Skeletal muscle cell (primary cell): Measurements from ENCODE around the gene CDC42SE1.

Experiments used
- DNase-seq: peaks from one replicate; pipeline ENCODE4 v3.0.0-alpha.2; 2010; ENCODE audit warnings: low read depth
- H3K4me3 ChIP-seq: 2 replicates; pipeline ENCODE4 v1.5.1; 2011; ENCODE audit warnings: low read depth, mild to moderate bottlenecking, control low read depth, low read length, moderate library complexity

The CDC42SE1 gene

DNA sequence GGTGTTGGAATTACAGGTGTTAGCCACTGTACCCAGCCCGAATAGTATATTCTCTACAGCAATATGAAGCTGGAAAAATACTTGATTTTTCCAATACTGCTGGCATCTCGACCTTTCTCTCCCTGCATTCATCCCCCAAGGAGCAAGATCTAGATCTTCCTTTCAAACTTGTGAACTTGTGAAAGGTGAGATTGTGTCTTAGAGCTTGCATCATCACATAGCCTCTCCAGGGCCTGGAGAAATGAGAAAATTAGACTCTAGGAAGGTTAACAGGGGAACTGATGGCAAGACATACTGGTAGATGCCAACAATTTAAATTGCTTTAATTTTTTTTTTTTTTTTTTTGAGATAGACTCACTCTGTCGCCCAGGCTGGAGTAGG is 49.1 kb downstream of the CDC42SE1 start:
- H3K4me3 ChIP-seq = no peak overlapping the region
- no peak for DNase-seq

- DNase-seq = no peak
- no peak overlapping the region for H3K4me3 ChIP-seq
Measured at GRCh38 chr1:151009674-151010345, 49.6 kb downstream of the CDC42SE1 start.

DNA sequence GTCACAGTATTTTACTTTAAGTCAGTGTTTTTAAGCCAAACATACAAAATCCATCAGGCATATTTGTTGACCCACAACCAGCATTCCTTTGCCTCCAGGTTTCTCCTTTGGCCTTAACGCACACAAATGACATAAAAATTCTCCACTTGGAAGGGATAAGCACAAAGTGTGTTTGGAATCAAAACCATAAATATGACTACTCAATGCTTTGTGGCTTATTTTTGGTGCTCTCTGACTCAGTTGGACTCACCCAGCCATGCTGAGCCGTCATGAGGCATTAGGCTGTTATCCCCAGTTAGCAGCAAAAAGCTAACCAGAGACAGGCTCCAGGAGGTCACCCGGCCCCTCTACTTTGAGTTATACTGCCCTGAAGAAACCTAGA is 50.2 kb downstream of the CDC42SE1 start:
- H3K4me3 ChIP-seq = peak overlapping the region; percentile 75
- DNase-seq = no peak

GRCh38 chr1:151008244-151009205 is 50.9 kb downstream of the CDC42SE1 start, which contains the start of gene PRUNE1:
PRUNE1 (plus strand) TSS chr1:151008449; CDS start chr1:151008633, 184 bp downstream.
- H3K4me3 ChIP-seq = peak within 1 kb of the TSS; percentile 75
- DNase-seq = peak; percentile 81

DNA sequence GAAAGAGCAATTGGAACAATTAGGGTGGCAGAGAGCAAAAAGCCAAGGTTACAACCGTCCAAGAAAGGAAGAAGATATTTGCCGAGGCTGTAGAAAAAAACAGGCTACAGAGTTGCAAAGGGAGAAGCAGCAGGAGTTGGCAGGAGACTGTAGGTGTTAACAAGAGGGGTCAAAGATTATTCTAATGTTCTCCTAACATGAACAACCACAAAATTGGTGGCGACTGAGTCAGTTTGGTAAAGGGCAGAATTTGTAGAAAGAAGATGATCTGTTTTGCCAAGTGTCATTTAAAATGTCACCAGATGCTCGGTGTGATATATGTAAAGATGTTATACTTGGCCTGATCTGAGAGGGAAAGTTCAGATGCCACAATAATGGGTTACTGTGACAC is 51.6 kb downstream of the CDC42SE1 start:
- H3K4me3 ChIP-seq = peak overlapping the region; percentile 75
- DNase-seq = no peak

- DNase-seq = peak; percentile 70
- peak within 1 kb of the TSS; percentile 53 for H3K4me3 ChIP-seq
Measured at GRCh38 chr1:151006327-151007052, 52.9 kb downstream of the CDC42SE1 start, which contains the start of gene MINDY1. MINDY1 (minus strand) TSS chr1:151006902; CDS start chr1:151002617, 4,285 bp downstream.

GRCh38 chr1:151005729-151006319 is 53.6 kb downstream of the CDC42SE1 start:
- no peak for DNase-seq
- peak overlapping the region; percentile 53 for H3K4me3 ChIP-seq

DNA sequence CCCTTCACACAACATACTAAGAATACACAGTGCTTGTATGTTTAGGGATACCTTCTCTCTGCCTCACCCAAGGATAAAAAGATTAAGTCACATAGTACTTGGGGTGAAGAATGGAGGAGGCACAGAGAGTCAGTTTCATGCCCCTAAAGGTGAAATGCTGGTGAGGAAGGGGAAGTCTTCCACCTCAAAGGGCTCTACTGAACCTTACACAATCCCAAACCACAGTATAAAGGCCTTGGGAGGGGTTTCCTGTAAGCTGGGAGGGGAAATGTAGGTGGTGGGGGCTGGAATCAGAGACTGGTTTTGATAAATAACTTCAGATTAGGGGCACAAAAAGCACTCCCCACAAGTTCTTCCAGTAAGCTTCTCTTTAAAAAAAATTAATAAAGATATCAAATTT is 56.2 kb downstream of the CDC42SE1 start:
- DNase-seq = no peak
- no peak overlapping the region for H3K4me3 ChIP-seq

- no peak for DNase-seq
- H3K4me3 ChIP-seq = no peak overlapping the region
Measured at GRCh38 chr1:151002611-151003010, 56.8 kb downstream of the CDC42SE1 start.

DNA sequence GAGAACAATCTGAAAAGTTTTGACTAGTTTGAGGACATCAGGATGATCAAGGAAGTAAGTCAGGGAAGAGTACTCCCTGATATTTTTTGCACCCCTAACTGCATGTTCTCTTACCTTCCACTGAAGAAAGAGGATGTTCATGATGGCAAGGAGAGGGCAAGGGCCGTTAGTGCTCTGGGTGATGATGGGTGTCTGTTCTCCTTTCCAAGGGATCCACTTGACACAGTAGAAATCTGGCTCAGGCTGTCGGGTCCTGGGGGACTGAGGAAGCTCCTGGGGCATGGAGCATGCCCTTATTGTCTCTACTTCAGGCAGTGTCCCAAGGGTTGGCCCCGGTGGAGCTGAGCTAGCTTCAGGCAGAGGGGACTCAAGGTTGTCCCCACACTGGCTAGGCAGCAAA is 57.4 kb downstream of the CDC42SE1 start:
- no peak overlapping the region for H3K4me3 ChIP-seq

GRCh38 chr1:151001602-151002001 is 57.8 kb downstream of the CDC42SE1 start:
- DNase-seq = no peak
- H3K4me3 ChIP-seq = no peak overlapping the region

More for the DNA sequence above, 57.4 kb downstream of the CDC42SE1 start:
- no peak for DNase-seq
